ENCODE results near the gene KY.

DNA sequence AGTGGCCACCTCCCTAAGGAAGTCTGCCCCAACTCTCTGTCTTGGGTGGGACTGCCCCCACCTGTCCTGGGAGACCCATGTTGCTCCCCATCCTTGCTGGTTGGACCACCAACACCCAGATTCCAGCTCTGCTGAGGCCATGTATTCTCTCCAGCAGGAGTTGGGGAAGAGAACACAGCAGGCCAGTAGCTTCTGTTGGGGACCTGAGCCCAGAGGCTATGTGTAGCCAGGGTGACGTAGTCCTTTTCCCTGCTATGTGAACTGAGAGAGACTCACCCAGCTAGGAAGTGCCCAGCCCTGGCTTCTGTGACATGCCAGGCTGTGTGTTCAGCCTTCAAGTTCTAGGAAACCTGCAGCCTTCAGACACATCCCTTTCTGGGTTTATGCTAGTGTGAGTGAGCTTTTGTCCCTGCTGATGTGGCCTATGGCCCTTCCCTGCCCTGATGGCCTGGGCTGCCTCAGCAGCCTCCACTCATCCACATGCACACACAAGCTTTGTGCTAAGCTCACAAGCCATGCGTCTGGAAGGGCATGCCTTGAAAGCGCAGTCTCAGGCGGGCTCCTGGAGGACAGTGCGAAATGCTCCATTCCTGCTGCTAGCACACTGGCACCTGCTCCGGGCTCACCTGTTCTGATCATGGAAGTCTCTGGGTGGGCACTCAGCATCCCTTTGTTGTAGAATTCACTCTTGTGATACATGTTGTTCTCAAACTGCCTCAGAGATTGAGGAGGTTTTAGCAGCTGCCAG is 42.6 kb downstream of the KY start:
- TF ChIP-seq, protein P1, sequence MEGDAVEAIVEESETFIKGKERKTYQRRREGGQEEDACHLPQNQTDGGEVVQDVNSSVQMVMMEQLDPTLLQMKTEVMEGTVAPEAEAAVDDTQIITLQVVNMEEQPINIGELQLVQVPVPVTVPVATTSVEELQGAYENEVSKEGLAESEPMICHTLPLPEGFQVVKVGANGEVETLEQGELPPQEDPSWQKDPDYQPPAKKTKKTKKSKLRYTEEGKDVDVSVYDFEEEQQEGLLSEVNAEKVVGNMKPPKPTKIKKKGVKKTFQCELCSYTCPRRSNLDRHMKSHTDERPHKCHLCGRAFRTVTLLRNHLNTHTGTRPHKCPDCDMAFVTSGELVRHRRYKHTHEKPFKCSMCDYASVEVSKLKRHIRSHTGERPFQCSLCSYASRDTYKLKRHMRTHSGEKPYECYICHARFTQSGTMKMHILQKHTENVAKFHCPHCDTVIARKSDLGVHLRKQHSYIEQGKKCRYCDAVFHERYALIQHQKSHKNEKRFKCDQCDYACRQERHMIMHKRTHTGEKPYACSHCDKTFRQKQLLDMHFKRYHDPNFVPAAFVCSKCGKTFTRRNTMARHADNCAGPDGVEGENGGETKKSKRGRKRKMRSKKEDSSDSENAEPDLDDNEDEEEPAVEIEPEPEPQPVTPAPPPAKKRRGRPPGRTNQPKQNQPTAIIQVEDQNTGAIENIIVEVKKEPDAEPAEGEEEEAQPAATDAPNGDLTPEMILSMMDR (IDR thresholded peaks at IDR 0.05; ENCODE audit: low read depth, low read length, missing input control): no peak
- TF ChIP-seq GABPA (IDR thresholded peaks at IDR 0.05 in 1 of 2, conservative IDR thresholded peaks at IDR 0.05 in 1 of 2): no peak
- TF ChIP-seq TAF1 (conservative IDR thresholded peaks at IDR 0.05): no peak
- no peak for TF ChIP-seq RAD21 (IDR thresholded peaks at IDR 0.05)
- TF ChIP-seq, protein P2, sequence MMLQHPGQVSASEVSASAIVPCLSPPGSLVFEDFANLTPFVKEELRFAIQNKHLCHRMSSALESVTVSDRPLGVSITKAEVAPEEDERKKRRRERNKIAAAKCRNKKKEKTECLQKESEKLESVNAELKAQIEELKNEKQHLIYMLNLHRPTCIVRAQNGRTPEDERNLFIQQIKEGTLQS (IDR thresholded peaks at IDR 0.05): no peak
- no peak for TF ChIP-seq HNF4G (IDR thresholded peaks at IDR 0.05)
- TF ChIP-seq NR2F2 (IDR thresholded peaks at IDR 0.05): no peak
- no peak for TF ChIP-seq EGR1 (IDR thresholded peaks at IDR 0.05; ENCODE audit: low read depth in 2 of 2)
- no peak for TF ChIP-seq FOXA1 (IDR thresholded peaks at IDR 0.05)
- TF ChIP-seq SP1 (IDR thresholded peaks at IDR 0.05): no peak
- no peak for TF ChIP-seq RXRA (IDR thresholded peaks at IDR 0.05)
- TF ChIP-seq, protein P3, sequence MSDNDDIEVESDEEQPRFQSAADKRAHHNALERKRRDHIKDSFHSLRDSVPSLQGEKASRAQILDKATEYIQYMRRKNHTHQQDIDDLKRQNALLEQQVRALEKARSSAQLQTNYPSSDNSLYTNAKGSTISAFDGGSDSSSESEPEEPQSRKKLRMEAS (IDR thresholded peaks at IDR 0.05): no peak

All from liver (tissue), 3 donors.